Tibial nerve (tissue), 4 donors: ENCODE results near the gene SFRP2. TPM values are rescaled to one million over a fixed set of nuclear protein-coding genes. Genes with fewer than 3 reads are reported as not detected.

Experiments used
- DNase-seq, 2 donors: peaks; one replicate each; pipeline ENCODE4 v3.0.0-alpha.2; 2019; ENCODE audit warnings: low spot score in 2 of 2
- H3K27ac ChIP-seq, 4 donors: fragments of 200-600 bp; sonication (generic) in 3 of 4; one replicate each; pipeline ENCODE4 v1.5.1; 2017 to 2019; ENCODE audit warnings: mild to moderate bottlenecking in 1 of 4
- H3K27me3 ChIP-seq, 2 donors: fragments of 200-600 bp; sonication (generic) in 1 of 2; one replicate each; pipeline versions ENCODE4 v1.5.1 to v1.6.0; 2017 to 2019
- H3K36me3 ChIP-seq, 3 donors: fragments of 200-600 bp; sonication (generic); one replicate each; pipeline ENCODE4 v1.5.1; 2018 to 2019
- H3K4me1 ChIP-seq, 4 donors: fragments of 200-600 bp; sonication (generic) in 3 of 4; one replicate each; pipeline ENCODE4 v1.5.1; 2017 to 2019
- H3K4me3 ChIP-seq, 4 donors: fragments of 200-600 bp; sonication (generic) in 3 of 4; one replicate each; pipeline ENCODE4 v1.5.1; 2017 to 2019; ENCODE audit warnings: mild to moderate bottlenecking in 1 of 4, moderate library complexity in 1 of 4
- H3K9me3 ChIP-seq, 4 donors: fragments of 200-600 bp; sonication (generic) in 3 of 4; one replicate each; pipeline ENCODE4 v1.5.1; 2017 to 2019
- CTCF ChIP-seq, 5 experiments: fragments of 200-600 bp in 3 of 5; fragments of 450-650 bp in 2 of 5; sonication (generic) in 3 of 5; IDR thresholded peaks; one replicate each; pipeline ENCODE4 v1.5.1; 2016 to 2019; ENCODE audit warnings: antibody characterized with exemption in 5 of 5, mild to moderate bottlenecking in 3 of 5, moderate library complexity in 2 of 5
- EP300 ChIP-seq, 2 donors: sonication (generic); formaldehyde crosslinking; IDR thresholded peaks; one replicate each; pipeline ENCODE4 v1.6.1; 2017; ENCODE audit warnings: antibody characterized with exemption in 2 of 2, mild to moderate bottlenecking in 1 of 2
- POLR2A ChIP-seq, 2 donors: fragments of 450-650 bp; IDR thresholded peaks; one replicate each; pipeline ENCODE4 v1.6.1; 2017; ENCODE audit warnings: antibody characterized with exemption in 2 of 2, mild to moderate bottlenecking in 2 of 2, moderate library complexity in 2 of 2
- WGBS, 2 donors: methylation state at CpG; one replicate each; pipeline ENCODE4 v1.1.5; 2018; 5-methylcytosine and 5-hydroxymethylcytosine counted together
- total RNA-seq, 4 donors: library from RNA; depleted of rRNA; stranded (reverse); fragments of >200 nt; gene quantifications; one replicate each; pipeline ENCODE4 v1.1.0, GENCODE V29; 2016

The SFRP2 gene
- total RNA-seq, 4 donors from 2014 or later, result 9.9 to 38.0 (median 21.8) TPM

- Histone ChIP-seq H3K9me3 (no peaks in the 10 kb centered on the region), H3K27me3 (peaks cover 0 to 64% of the 10 kb centered on the region in 2 donors), H3K27ac (peak overlapping the region in 1 of 4 donors; percentile 76), H3K4me1 (peaks cover 0 to 61% (median 26%) of the 10 kb centered on the region in 4 donors), H3K4me3 (peak overlapping the region in 1 of 4 donors; percentile 49), H3K36me3 (no peaks in the 10 kb centered on the region)
- WGBS, 2 donors, result 42 to 52% methylated on average over 5 of the region's 5 CpGs
- DNase-seq, result no peak
- TF ChIP-seq POLR2A (IDR thresholded peaks at IDR 0.05), result no peak
- TF ChIP-seq EP300 (IDR thresholded peaks at IDR 0.05), result no peak
- no peak for TF ChIP-seq CTCF (IDR thresholded peaks at IDR 0.05)
These were observed 1.3 kb downstream of the SFRP2 start for GRCh38 chr4:153787575-153787974.

GRCh38 chr4:153787061-153787560, 1.8 kb downstream of the SFRP2 start:
- no peaks in the 10 kb centered on the region for H3K36me3 ChIP-seq
- peaks cover 0 to 57% (median 23%) of the 10 kb centered on the region in 4 donors for H3K4me1 ChIP-seq
- no peak overlapping the region for H3K27ac ChIP-seq
- no peaks in the 10 kb centered on the region for H3K9me3 ChIP-seq
- H3K27me3 ChIP-seq, result peaks cover 0 to 59% of the 10 kb centered on the region in 2 donors
- DNase-seq, result no peak
- peak overlapping the region in 1 of 4 donors; percentile 49 for H3K4me3 ChIP-seq
- TF ChIP-seq POLR2A (IDR thresholded peaks at IDR 0.05) (no peak), EP300 (IDR thresholded peaks at IDR 0.05) (no peak), CTCF (IDR thresholded peaks at IDR 0.05) (no peak)
- 51 to 72% methylated on average over 1 of the region's 1 CpG for WGBS, 2 donors

GRCh38 chr4:153785910-153786721, 2.8 kb downstream of the SFRP2 start:
- WGBS, 2 donors, result 28 to 30% methylated on average over 3 of the region's 3 CpGs
- Histone ChIP-seq H3K9me3 (no peaks in the 10 kb centered on the region), H3K27me3 (peaks cover 0 to 49% of the 10 kb centered on the region in 2 donors), H3K4me3 (no peak overlapping the region), H3K27ac (no peak overlapping the region), H3K4me1 (peaks cover 0 to 47% (median 17%) of the 10 kb centered on the region in 4 donors), H3K36me3 (no peaks in the 10 kb centered on the region)
- DNase-seq, result no peak
- TF ChIP-seq CTCF (IDR thresholded peaks at IDR 0.05) (peak in 4 of 5 experiments; percentile 11 to 61 (median 30)), POLR2A (IDR thresholded peaks at IDR 0.05) (no peak)

- H3K27me3 ChIP-seq, result peaks cover 0 to 30% of the 10 kb centered on the region in 2 donors
- TF ChIP-seq POLR2A (IDR thresholded peaks at IDR 0.05) (no peak), EP300 (IDR thresholded peaks at IDR 0.05) (no peak), CTCF (IDR thresholded peaks at IDR 0.05) (no peak)
- H3K27ac ChIP-seq, result no peak overlapping the region
- no peak for DNase-seq
- H3K4me3 ChIP-seq, result no peak overlapping the region
- H3K9me3 ChIP-seq, result no peaks in the 10 kb centered on the region
- WGBS, 2 donors, result 72 to 80% methylated on average over 3 of the region's 3 CpGs
- no peaks in the 10 kb centered on the region for H3K36me3 ChIP-seq
- H3K4me1 ChIP-seq, result peaks cover 0 to 28% (median 8%) of the 10 kb centered on the region in 4 donors
These were observed 4.7 kb downstream of the SFRP2 start for GRCh38 chr4:153784166-153784699.

GRCh38 chr4:153782581-153782980, 6.3 kb downstream of the SFRP2 start:
- no peaks in the 10 kb centered on the region for H3K36me3 ChIP-seq
- no peak for TF ChIP-seq EP300 (IDR thresholded peaks at IDR 0.05)
- no peak for TF ChIP-seq POLR2A (IDR thresholded peaks at IDR 0.05)
- TF ChIP-seq CTCF (IDR thresholded peaks at IDR 0.05), result no peak
- H3K4me1 ChIP-seq, result peaks cover 0 to 11% (median 0%) of the 10 kb centered on the region in 4 donors
- 93 to 100% methylated on average over 1 of the region's 1 CpG for whole genome bisulfite sequencing, 2 donors
- peaks cover 0 to 14% of the 10 kb centered on the region in 2 donors for H3K27me3 ChIP-seq
- no peak for DNase-seq
- no peak overlapping the region for H3K4me3 ChIP-seq
- no peak overlapping the region for H3K27ac ChIP-seq
- peaks cover 0 to 5% (median 0%) of the 10 kb centered on the region in 4 donors for H3K9me3 ChIP-seq
